ENCODE data around the gene ALG1.
"Not testable (repeated sequence)": the region's sequence is repeated elsewhere in the genome, so short reads cannot be mapped to it uniquely, and the experiment has no call there.

Gene ALG1

GRCh38 chr16:5108505-5109158, 37.0 kb downstream of the ALG1 start:
- no peaks in the 10 kb centered on the region for H3K9me3 ChIP-seq (ENCODE audit: control insufficient read depth, low read length)
- no peak overlapping the region for H2AK5ac ChIP-seq (ENCODE audit: low read length, severe bottlenecking)
- H2AFZ ChIP-seq (ENCODE audit: low read depth, low read length) = no peak overlapping the region
- no peak overlapping the region for H2BK12ac ChIP-seq (ENCODE audit: low read length in 2 of 2)
- H4K8ac ChIP-seq (ENCODE audit: low read length) = no peak overlapping the region
- no peak overlapping the region for H3K4me2 ChIP-seq (ENCODE audit: low read length, poor library complexity, severe bottlenecking)
- no peak for DNase-seq
- no peaks in the 10 kb centered on the region for H3K36me3 ChIP-seq (ENCODE audit: control insufficient read depth in 1 of 2, insufficient read depth in 2 of 2, low read depth in 1 of 2, low read length in 2 of 2)
- H3K14ac ChIP-seq (ENCODE audit: low read length in 2 of 2) = no peak overlapping the region
- no peaks in the 10 kb centered on the region for H3K79me1 ChIP-seq (replicated peaks; ENCODE audit: low read length, poor library complexity, severe bottlenecking)
- WGBS = 86% methylated on average over 27 of the region's 27 CpGs
- no peak overlapping the region for H3K4ac ChIP-seq (ENCODE audit: low read depth in 1 of 2, low read length in 2 of 2)
- H3K27ac ChIP-seq (ENCODE audit: low read length, poor library complexity, severe bottlenecking) = no peak overlapping the region
- H2BK120ac ChIP-seq (ENCODE audit: low read depth, low read length) = no peak overlapping the region
- no peak overlapping the region for H3K23ac ChIP-seq (ENCODE audit: low read length in 2 of 2)
- no peak overlapping the region for H2BK5ac ChIP-seq (ENCODE audit: low read depth, low read length, poor library complexity, severe bottlenecking)
- H2BK15ac ChIP-seq (ENCODE audit: low read depth, poor library complexity, severe bottlenecking) = no peak overlapping the region
- H3K4me3 ChIP-seq (ENCODE audit: insufficient read depth in 1 of 2, low read depth in 1 of 2, low read length in 2 of 2) = no peak overlapping the region
- H3K27me3 ChIP-seq (ENCODE audit: control insufficient read depth in 1 of 2, insufficient read depth in 1 of 2, low read length in 2 of 2) = no peaks in the 10 kb centered on the region
- no peak overlapping the region for H3K9ac ChIP-seq (ENCODE audit: low read length)
- H4K91ac ChIP-seq (ENCODE audit: low read length) = no peak overlapping the region
- no peak overlapping the region for H3K18ac ChIP-seq (ENCODE audit: low read depth in 1 of 2, low read length in 2 of 2)
- no peaks in the 10 kb centered on the region for H3K4me1 ChIP-seq (ENCODE audit: control insufficient read depth, insufficient read depth, low read depth, low read length)

DNA sequence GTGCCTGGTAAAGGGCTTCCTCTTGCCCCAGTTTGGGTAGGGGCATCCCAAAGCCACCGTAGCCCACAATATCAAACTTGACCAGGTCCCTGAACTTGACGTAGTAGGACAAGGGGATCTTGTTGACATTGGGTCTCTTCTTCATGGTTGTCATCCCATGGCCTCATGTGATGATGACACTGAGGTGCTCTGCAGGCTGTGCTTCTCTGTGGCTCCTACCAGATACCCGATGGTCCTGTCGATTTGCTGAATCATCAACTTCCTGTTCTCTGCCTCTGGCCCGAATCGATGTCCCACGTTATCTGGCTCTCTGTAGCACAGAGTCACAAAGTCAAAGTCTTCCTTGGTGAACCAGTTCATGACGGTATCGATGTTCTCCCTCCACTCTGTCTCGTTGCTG, 39.3 kb downstream of the ALG1 start:
- not testable (repeated sequence) for H2AFZ ChIP-seq (ENCODE audit: low read depth, low read length); H3K4me1 ChIP-seq (ENCODE audit: control insufficient read depth, insufficient read depth, low read depth, low read length)
- 94% methylated on average over 7 of the region's 10 CpGs for WGBS

DNA sequence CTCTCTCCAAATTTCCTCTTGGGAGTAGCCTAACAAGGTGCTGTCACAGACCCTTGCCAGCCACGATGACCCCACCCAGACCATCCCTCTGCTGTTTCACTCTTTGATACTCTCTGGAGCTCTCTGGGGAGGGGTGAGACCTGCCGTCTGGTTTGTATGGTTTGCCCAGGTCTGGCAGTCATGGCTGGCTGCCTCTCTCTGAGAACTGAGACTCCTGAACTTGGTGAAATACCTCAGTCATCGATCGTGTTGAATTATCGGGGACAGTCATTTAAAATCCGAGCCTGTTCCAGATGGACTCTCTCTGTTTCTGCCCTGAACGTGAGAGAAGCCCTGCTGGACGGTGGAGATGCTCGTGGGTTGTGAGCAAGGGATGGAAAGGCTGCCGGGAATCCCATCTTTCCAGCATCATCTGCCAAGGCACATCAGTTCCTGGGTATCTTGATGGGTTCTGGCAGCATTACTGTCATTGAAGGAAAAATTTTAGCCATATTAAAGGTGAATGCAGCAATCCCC, 45.2 kb downstream of the ALG1 start:
- WGBS = 78% methylated on average over 8 of the region's 10 CpGs
- not testable (repeated sequence) for H3K27ac ChIP-seq (ENCODE audit: low read length, poor library complexity, severe bottlenecking); H3K4ac ChIP-seq (ENCODE audit: low read depth in 1 of 2, low read length in 2 of 2)

More for the DNA sequence above, 39.3 kb downstream of the ALG1 start:
- H3K9ac ChIP-seq (ENCODE audit: low read length); H3K79me1 ChIP-seq (replicated peaks; ENCODE audit: low read length, poor library complexity, severe bottlenecking); H3K14ac ChIP-seq (ENCODE audit: low read length in 2 of 2); H2BK15ac ChIP-seq (ENCODE audit: low read depth, poor library complexity, severe bottlenecking); H3K18ac ChIP-seq (ENCODE audit: low read depth in 1 of 2, low read length in 2 of 2); H4K8ac ChIP-seq (ENCODE audit: low read length); H3K4me2 ChIP-seq (ENCODE audit: low read length, poor library complexity, severe bottlenecking); H2BK12ac ChIP-seq (ENCODE audit: low read length in 2 of 2); H2AK5ac ChIP-seq (ENCODE audit: low read length, severe bottlenecking); H3K4me3 ChIP-seq (ENCODE audit: insufficient read depth in 1 of 2, low read depth in 1 of 2, low read length in 2 of 2); H3K27ac ChIP-seq (ENCODE audit: low read length, poor library complexity, severe bottlenecking); H2BK120ac ChIP-seq (ENCODE audit: low read depth, low read length); H4K91ac ChIP-seq (ENCODE audit: low read length); H3K4ac ChIP-seq (ENCODE audit: low read depth in 1 of 2, low read length in 2 of 2); H3K27me3 ChIP-seq (ENCODE audit: control insufficient read depth in 1 of 2, insufficient read depth in 1 of 2, low read length in 2 of 2); H3K23ac ChIP-seq (ENCODE audit: low read length in 2 of 2); H2BK5ac ChIP-seq (ENCODE audit: low read depth, low read length, poor library complexity, severe bottlenecking); DNase-seq; H3K9me3 ChIP-seq (ENCODE audit: control insufficient read depth, low read length); H3K36me3 ChIP-seq (ENCODE audit: control insufficient read depth in 1 of 2, insufficient read depth in 2 of 2, low read depth in 1 of 2, low read length in 2 of 2): not testable (repeated sequence)

GRCh38 chr16:5117300-5118087, 45.9 kb downstream of the ALG1 start:
- not testable (repeated sequence) for H3K23ac ChIP-seq (ENCODE audit: low read length in 2 of 2); H3K18ac ChIP-seq (ENCODE audit: low read depth in 1 of 2, low read length in 2 of 2); H2BK12ac ChIP-seq (ENCODE audit: low read length in 2 of 2); H3K4me1 ChIP-seq (ENCODE audit: control insufficient read depth, insufficient read depth, low read depth, low read length); H3K4me2 ChIP-seq (ENCODE audit: low read length, poor library complexity, severe bottlenecking); H2BK120ac ChIP-seq (ENCODE audit: low read depth, low read length); H3K36me3 ChIP-seq (ENCODE audit: control insufficient read depth in 1 of 2, insufficient read depth in 2 of 2, low read depth in 1 of 2, low read length in 2 of 2); H3K9ac ChIP-seq (ENCODE audit: low read length); H4K8ac ChIP-seq (ENCODE audit: low read length); H3K4ac ChIP-seq (ENCODE audit: low read depth in 1 of 2, low read length in 2 of 2); H3K79me1 ChIP-seq (replicated peaks; ENCODE audit: low read length, poor library complexity, severe bottlenecking); H3K27ac ChIP-seq (ENCODE audit: low read length, poor library complexity, severe bottlenecking); H4K91ac ChIP-seq (ENCODE audit: low read length); H3K27me3 ChIP-seq (ENCODE audit: control insufficient read depth in 1 of 2, insufficient read depth in 1 of 2, low read length in 2 of 2); H2BK15ac ChIP-seq (ENCODE audit: low read depth, poor library complexity, severe bottlenecking); H2AK5ac ChIP-seq (ENCODE audit: low read length, severe bottlenecking); H2AFZ ChIP-seq (ENCODE audit: low read depth, low read length); H2BK5ac ChIP-seq (ENCODE audit: low read depth, low read length, poor library complexity, severe bottlenecking); DNase-seq; H3K14ac ChIP-seq (ENCODE audit: low read length in 2 of 2); H3K4me3 ChIP-seq (ENCODE audit: insufficient read depth in 1 of 2, low read depth in 1 of 2, low read length in 2 of 2); H3K9me3 ChIP-seq (ENCODE audit: control insufficient read depth, low read length)
- WGBS = 78% methylated on average over 9 of the region's 20 CpGs

More for the DNA sequence above, 45.2 kb downstream of the ALG1 start:
- not testable (repeated sequence) for H3K79me1 ChIP-seq (replicated peaks; ENCODE audit: low read length, poor library complexity, severe bottlenecking); H3K4me3 ChIP-seq (ENCODE audit: insufficient read depth in 1 of 2, low read depth in 1 of 2, low read length in 2 of 2); H3K36me3 ChIP-seq (ENCODE audit: control insufficient read depth in 1 of 2, insufficient read depth in 2 of 2, low read depth in 1 of 2, low read length in 2 of 2); H3K23ac ChIP-seq (ENCODE audit: low read length in 2 of 2); H2BK15ac ChIP-seq (ENCODE audit: low read depth, poor library complexity, severe bottlenecking); H2BK12ac ChIP-seq (ENCODE audit: low read length in 2 of 2); H3K9ac ChIP-seq (ENCODE audit: low read length); H3K9me3 ChIP-seq (ENCODE audit: control insufficient read depth, low read length); H2AFZ ChIP-seq (ENCODE audit: low read depth, low read length); H3K27me3 ChIP-seq (ENCODE audit: control insufficient read depth in 1 of 2, insufficient read depth in 1 of 2, low read length in 2 of 2); H3K18ac ChIP-seq (ENCODE audit: low read depth in 1 of 2, low read length in 2 of 2); H4K91ac ChIP-seq (ENCODE audit: low read length); H4K8ac ChIP-seq (ENCODE audit: low read length); H2BK120ac ChIP-seq (ENCODE audit: low read depth, low read length); H2AK5ac ChIP-seq (ENCODE audit: low read length, severe bottlenecking); H3K4me1 ChIP-seq (ENCODE audit: control insufficient read depth, insufficient read depth, low read depth, low read length); H3K14ac ChIP-seq (ENCODE audit: low read length in 2 of 2); DNase-seq; H3K4me2 ChIP-seq (ENCODE audit: low read length, poor library complexity, severe bottlenecking); H2BK5ac ChIP-seq (ENCODE audit: low read depth, low read length, poor library complexity, severe bottlenecking)

Measured in mesenchymal stem cell (in vitro differentiated cells and primary cell).